PC-9 (cell line): ENCODE data around the gene DPYSL5.

Experiments
- CTCF ChIP-seq: fragments of 200-600 bp; sonication (generic); conservative IDR thresholded peaks from 2 replicates; pipeline ENCODE4 v1.6.1; 2017; ENCODE audit warnings: mixed run types, antibody characterized with exemption, mild to moderate bottlenecking, moderate library complexity
- EZH2 ChIP-seq: fragments of 200-600 bp; sonication (generic); IDR thresholded peaks from 2 replicates; pipeline ENCODE4 v1.8.0; 2017; ENCODE audit warnings: antibody characterized with exemption, low read depth

- TF ChIP-seq EZH2 (no peak), CTCF (no peak)
These were observed 68.3 kb downstream of the DPYSL5 start for GRCh38 chr2:26916128-26916692.
